Cardiac septum (tissue), 1 donor: Measurements from ENCODE around the gene PDE4D. TPM values are rescaled to one million over a fixed set of nuclear protein-coding genes. Genes with fewer than 3 reads are reported as not detected.

Source experiments
- DNase-seq: peaks from one replicate; pipeline ENCODE4 v3.0.0-alpha.2; 2020; ENCODE audit warnings: low spot score
- intact Hi-C: fragments of 100-400 bp; cut with DNase I; formaldehyde crosslinking; loops from one replicate; pipeline ENCODE4 v1.14.0; 2022
- total RNA-seq: library from RNA; stranded (reverse); fragmentation: NEBNext Ultra II Directional; extraction: Animal tissue kit (Norgen Biotek cat#: 25700); gene quantifications from one replicate; pipeline ENCODE4 v1.2.1, GENCODE V29; 2021
- donor health status: DM: no; HTN: no; CAD: no.

PDE4D gene
- total RNA-seq, 1 donor from 2014 or later: 29.3 TPM

- no peak for DNase-seq
- intact Hi-C loops: loop anchor here (1.0 to 5.0 kb wide), 3 partner anchors 39 to 53 kb away; no protein-coding TSS in a partner anchor
Measured at GRCh38 chr5:59276325-59276675, 617.2 kb downstream of the PDE4D start.

GRCh38 chr5:59275510-59276324, 617.8 kb downstream of the PDE4D start:
- DNase-seq: no peak
- intact Hi-C loops: loop anchor here (1.0 to 5.0 kb wide), 3 partner anchors 38 to 52 kb away; no protein-coding TSS in a partner anchor

- intact Hi-C loops: loop anchor here (5.0 kb wide), 2 partner anchors 38 to 52 kb away; no protein-coding TSS in a partner anchor
- DNase-seq: no peak
Measured at GRCh38 chr5:59275170-59275509, 618.4 kb downstream of the PDE4D start.

- intact Hi-C loops: no loop called here
- DNase-seq: no peak
Measured at GRCh38 chr5:59274106-59274636, 619.4 kb downstream of the PDE4D start.

GRCh38 chr5:59272809-59273427, 620.6 kb downstream of the PDE4D start:
- DNase-seq: no peak
- intact Hi-C loops: no loop called here

GRCh38 chr5:59268756-59269415, 624.6 kb downstream of the PDE4D start:
- intact Hi-C loops: no loop called here
- no peak for DNase-seq

GRCh38 chr5:59267033-59267432, 626.5 kb downstream of the PDE4D start:
- no peak for DNase-seq
- intact Hi-C loops: no loop called here

GRCh38 chr5:59266410-59266809, 627.1 kb downstream of the PDE4D start:
- no peak for DNase-seq
- intact Hi-C loops: no loop called here

GRCh38 chr5:59264639-59265245, 628.8 kb downstream of the PDE4D start:
- intact Hi-C loops: no loop called here

GRCh38 chr5:59264013-59264412, 629.5 kb downstream of the PDE4D start:
- DNase-seq: no peak
- intact Hi-C loops: no loop called here

More at GRCh38 chr5:59264639-59265245, 628.8 kb downstream of the PDE4D start:
- no peak for DNase-seq

- no peak for DNase-seq
- intact Hi-C loops: no loop called here
Measured at GRCh38 chr5:59261969-59262368, 631.6 kb downstream of the PDE4D start.

- intact Hi-C loops: no loop called here
- DNase-seq: no peak
Measured at GRCh38 chr5:59260973-59261372, 632.6 kb downstream of the PDE4D start.

GRCh38 chr5:59260200-59260599, 633.3 kb downstream of the PDE4D start:
- DNase-seq: no peak
- intact Hi-C loops: no loop called here

GRCh38 chr5:59259237-59259636, 634.3 kb downstream of the PDE4D start:
- DNase-seq: no peak
- intact Hi-C loops: no loop called here

- DNase-seq: no peak
- intact Hi-C loops: no loop called here
Measured at GRCh38 chr5:59257488-59258400, 635.8 kb downstream of the PDE4D start.

- intact Hi-C loops: no loop called here
- no peak for DNase-seq
Measured at GRCh38 chr5:59256331-59256730, 637.2 kb downstream of the PDE4D start.

- DNase-seq: no peak
- intact Hi-C loops: no loop called here
Measured at GRCh38 chr5:59254055-59254687, 639.4 kb downstream of the PDE4D start.

- intact Hi-C loops: no loop called here
Measured at GRCh38 chr5:59253625-59254024, 639.9 kb downstream of the PDE4D start.

More at GRCh38 chr5:59253625-59254024, 639.9 kb downstream of the PDE4D start:
- DNase-seq: no peak
